ENCODE data around the gene G0S2.

DNA sequence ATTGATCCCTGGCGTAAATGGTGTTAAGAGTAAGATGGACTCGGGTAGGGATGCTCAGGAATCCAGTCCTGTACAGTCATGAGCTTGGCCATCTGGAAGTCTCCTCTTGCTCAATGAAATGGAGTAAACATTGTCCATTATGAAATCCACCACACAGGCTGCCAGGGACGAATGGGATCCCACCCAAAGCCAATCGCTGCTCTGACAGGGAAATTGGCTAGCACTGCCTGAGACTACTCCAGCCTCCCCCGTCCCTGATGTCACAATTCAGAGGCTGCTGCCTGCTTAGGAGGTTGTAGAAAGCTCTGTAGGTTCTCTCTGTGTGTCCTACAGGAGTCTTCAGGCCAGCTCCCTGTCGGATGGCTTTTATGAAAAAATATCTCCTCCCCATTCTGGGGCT is 29.4 kb downstream of the G0S2 start, which contains the start of gene HSD11B1:
- TF ChIP-seq, protein P1, sequence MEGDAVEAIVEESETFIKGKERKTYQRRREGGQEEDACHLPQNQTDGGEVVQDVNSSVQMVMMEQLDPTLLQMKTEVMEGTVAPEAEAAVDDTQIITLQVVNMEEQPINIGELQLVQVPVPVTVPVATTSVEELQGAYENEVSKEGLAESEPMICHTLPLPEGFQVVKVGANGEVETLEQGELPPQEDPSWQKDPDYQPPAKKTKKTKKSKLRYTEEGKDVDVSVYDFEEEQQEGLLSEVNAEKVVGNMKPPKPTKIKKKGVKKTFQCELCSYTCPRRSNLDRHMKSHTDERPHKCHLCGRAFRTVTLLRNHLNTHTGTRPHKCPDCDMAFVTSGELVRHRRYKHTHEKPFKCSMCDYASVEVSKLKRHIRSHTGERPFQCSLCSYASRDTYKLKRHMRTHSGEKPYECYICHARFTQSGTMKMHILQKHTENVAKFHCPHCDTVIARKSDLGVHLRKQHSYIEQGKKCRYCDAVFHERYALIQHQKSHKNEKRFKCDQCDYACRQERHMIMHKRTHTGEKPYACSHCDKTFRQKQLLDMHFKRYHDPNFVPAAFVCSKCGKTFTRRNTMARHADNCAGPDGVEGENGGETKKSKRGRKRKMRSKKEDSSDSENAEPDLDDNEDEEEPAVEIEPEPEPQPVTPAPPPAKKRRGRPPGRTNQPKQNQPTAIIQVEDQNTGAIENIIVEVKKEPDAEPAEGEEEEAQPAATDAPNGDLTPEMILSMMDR (IDR thresholded peaks at IDR 0.05) = no peak
- peak; percentile 85 for TF ChIP-seq POLR2AphosphoS5 (IDR thresholded peaks at IDR 0.05)
- TF ChIP-seq EP300 (IDR thresholded peaks at IDR 0.05) = no peak

All from gastroesophageal sphincter (tissue), 3 donors.